ENCODE results near the gene HP1BP3.
"Not testable (repeated sequence)": the region's sequence is repeated elsewhere in the genome, so short reads cannot be mapped to it uniquely, and the experiment has no call there.

The HP1BP3 gene

GRCh38 chr1:20790785-20791184, 3.7 kb upstream of the HP1BP3 start:
- TF ChIP-seq ZFX (IDR thresholded peaks at IDR 0.05) = no peak
- no peak for TF ChIP-seq CTCF (conservative IDR thresholded peaks at IDR 0.05)
- H3K27ac ChIP-seq = no peak overlapping the region

- H3K27ac ChIP-seq = not testable (repeated sequence)
Measured at GRCh38 chr1:20789598-20789997, 2.5 kb upstream of the HP1BP3 start.

GRCh38 chr1:20787840-20788795, 1.0 kb upstream of the HP1BP3 start:
- no peak for TF ChIP-seq CTCF (conservative IDR thresholded peaks at IDR 0.05)
- no peak for TF ChIP-seq ZFX (IDR thresholded peaks at IDR 0.05)
- H3K27ac ChIP-seq = peak overlapping the region; percentile 99

- no peak for TF ChIP-seq CTCF (conservative IDR thresholded peaks at IDR 0.05)
- TF ChIP-seq ZFX (IDR thresholded peaks at IDR 0.05) = peak; percentile 52
Measured at GRCh38 chr1:20786253-20787028, 666 bp downstream of the HP1BP3 start.

GRCh38 chr1:20785907-20786252, 1.2 kb downstream of the HP1BP3 start:
- H3K27ac ChIP-seq = peak overlapping the region; percentile 99
- TF ChIP-seq CTCF (conservative IDR thresholded peaks at IDR 0.05) (no peak), ZFX (IDR thresholded peaks at IDR 0.05) (no peak)

More at GRCh38 chr1:20786253-20787028, 666 bp downstream of the HP1BP3 start:
- peak overlapping the region; percentile 99 for H3K27ac ChIP-seq

- TF ChIP-seq CTCF (conservative IDR thresholded peaks at IDR 0.05) (no peak), ZFX (IDR thresholded peaks at IDR 0.05) (no peak)
- no peak overlapping the region for H3K27ac ChIP-seq
Measured at GRCh38 chr1:20775700-20776099, 11.4 kb downstream of the HP1BP3 start.

- TF ChIP-seq ZFX (IDR thresholded peaks at IDR 0.05) (no peak), CTCF (conservative IDR thresholded peaks at IDR 0.05) (no peak)
- no peak overlapping the region for H3K27ac ChIP-seq
Measured at GRCh38 chr1:20771780-20772179, 15.3 kb downstream of the HP1BP3 start.
